Middle frontal gyrus (tissue), 1 donor: ENCODE data around the gene PRSS57.

Experiments used
- DNase-seq: peaks from one replicate; pipeline ENCODE4 v3.0.0-alpha.2; 2015; ENCODE audit warnings: low spot score; ENCODE audit errors: extremely low spot score

Gene PRSS57

DNA sequence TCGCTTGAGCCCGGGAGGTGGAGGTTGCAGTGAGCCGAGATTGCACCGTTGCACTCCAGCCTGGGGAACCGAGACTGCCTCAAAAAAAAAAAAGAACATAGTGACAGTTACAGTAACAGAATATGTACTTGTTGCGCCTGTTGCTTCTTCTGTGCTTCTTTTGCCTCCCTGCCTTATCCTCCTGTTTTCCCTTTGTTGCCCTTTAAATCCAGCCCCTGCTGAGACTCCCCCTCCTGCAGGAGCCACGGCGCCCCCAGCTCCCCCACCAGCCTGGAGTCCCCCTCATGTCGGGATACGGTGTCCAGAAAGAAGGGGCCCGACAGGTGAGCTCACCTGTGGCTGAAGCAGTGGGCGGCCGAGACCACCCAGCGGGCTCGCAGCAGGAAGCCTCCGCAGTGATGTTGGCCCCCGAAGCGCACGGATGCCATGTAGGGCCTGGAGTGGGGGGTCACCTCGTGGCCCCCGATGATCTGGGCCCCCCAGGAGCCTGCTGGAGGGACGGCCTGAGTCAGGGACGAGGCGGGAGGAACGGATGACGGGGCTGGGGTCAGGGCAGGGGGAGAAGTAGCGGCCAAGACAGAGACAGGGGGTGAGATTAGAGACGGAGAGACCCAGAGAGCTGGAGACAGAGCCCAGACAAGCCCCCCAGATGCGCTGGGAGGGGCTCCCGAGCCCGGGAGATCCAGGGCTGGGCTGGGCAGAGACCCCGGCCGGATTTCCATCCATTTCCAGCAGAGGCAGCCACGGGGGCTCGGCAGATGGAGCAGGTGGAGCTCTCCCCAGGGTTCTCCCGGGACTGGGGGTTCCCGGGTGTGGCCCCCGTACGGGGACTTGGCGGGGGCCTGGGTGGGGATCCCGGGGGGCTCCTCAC is 536 bp downstream of the PRSS57 start:
- DNase-seq, result no peak

DNA sequence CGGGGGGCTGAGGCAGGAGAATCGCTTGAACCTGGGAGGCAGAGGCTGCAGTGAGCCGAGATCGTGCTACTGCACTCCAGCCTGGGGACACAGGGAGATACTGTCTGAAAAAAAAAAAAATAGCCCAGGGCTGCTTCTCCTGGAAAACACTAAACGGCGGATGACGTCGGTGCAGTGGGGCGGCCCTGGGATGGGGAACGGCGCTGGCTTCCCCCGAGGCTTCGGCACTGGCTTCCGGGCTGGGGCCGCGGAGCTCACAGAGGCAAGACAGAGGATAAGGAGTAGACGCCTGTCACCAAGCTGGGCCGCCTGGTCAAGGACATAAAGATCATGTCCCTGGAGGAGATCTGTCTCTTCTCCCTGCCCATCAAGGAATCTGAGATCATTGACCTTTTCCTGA is 5.0 kb downstream of the PRSS57 start:
- DNase-seq, result no peak

DNA sequence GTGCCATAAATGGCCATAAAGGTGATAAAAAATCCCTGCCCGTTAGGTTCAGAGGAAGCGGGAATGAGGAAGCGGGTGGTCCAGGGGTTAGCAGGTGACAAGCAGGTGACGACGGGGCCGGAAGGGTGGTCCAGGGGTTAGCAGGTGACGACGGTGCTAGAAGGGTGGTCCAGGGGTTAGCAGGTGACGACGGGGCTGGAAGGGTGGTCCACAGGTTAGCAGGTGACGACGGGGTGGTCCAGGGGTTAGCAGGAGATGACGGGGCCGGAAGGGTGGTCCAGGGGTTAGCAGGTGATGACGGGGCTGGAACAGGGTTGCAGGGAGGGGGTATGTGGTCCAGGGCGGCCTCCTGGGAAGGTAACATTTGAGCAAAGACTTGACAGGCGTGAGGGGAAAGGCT is 6.3 kb downstream of the PRSS57 start:
- no peak for DNase-seq

DNA sequence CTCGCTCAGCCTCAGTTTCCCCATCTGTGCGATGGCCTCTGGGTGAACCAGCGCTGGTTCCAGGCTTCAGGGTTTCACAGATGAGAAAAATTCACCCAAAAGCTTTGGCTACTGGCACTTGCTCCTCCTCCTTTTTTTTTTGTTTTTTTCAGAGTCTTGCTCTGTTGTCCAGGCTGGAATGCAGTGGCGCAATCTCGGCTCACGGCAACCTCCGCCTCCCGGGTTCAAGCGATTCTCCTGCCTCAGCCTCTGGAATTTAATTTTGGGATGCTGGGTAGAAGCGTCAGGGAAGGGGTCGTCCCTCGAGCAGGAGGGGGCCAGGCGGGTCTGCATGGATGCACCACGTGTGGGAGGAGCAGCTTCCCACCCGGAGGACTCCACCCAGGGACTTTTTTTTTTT is 7.0 kb downstream of the PRSS57 start:
- no peak for DNase-seq

DNA sequence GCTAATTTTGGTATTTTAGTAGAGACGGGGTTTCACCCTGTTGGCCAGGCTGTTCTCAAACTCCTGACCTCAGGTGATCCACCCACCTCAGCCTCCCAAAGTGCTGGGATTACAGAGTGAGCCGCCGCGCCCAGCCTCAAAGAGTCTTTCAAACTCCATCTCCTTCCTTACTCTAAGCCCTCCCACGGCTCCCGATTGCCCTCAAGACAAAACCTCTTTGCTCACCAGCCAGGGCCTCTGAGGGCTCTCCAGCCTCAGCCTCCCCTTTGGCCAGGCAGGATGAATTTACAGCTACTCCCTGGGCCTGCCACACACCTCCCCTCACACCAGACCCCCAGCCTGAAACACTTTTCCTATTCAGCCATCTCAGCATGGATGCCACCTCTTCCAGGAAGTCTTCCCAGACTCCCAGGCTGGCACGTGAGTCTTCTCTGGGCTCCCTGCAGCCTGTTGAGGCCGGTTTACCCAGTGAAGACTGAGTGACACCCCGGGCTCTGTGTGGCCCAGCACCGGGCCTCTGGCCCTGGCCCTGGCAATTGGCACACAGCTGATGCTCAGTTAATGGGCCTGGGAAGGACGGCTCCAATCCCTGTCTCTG is 7.6 kb downstream of the PRSS57 start:
- no peak for DNase-seq

DNA sequence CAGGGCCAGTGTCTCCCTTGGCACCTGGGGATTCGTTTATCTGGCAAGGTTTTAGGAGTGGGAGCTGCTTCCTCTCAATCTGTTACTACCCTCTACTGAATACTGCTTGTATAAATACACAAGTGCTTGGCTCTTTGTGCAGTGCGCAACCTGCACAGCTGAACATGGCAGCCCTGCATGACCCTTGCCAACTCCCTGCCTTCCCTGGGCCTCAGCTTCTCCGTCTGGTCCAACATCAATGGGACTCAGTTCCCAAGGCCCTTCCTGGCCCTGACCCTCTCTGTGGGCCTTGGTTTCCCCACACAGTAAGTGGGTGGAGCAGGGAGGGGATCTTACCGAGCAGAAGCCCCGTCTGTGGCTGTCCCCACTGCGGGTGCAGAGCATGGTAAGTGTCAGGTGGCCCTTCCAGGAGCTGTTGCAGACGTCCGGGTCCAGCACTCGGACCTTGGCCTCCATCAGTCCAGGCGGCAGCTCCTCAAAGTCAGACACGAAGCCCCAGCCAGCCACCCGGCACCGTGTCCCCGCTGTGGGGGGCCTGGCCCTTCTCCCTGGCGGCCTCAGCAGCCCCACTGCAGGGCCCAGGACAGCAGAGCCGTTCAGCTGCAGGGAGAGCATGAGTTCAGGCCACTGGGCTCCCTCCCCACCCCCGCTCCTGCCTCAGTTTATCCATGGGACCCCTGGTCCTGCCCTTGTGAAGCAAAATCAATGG is 8.5 kb downstream of the PRSS57 start:
- no peak for DNase-seq

DNA sequence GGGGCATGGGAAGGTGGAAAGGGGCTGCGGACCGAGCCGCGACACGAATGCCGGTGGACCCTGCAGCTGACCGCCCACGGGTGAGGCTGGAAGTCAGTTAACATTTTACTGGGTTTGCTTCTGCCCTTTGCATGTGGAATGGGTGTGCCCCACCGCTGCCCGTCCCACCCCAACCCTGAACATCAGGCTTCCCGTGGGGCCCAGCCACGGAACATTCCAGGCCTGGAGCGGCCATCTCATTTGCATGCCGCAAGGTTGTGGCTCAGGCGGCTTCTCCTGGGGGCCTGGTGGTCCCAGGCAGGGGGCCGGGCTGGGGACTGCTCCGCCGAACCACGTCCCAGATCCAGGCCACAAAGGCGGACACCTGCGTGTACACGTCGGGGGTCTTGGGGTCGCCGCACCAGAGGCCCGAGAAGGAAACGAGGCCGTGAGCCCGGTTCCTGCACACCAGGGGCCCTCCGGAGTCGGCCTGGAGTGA is 9.8 kb downstream of the PRSS57 start:
- DNase-seq, result no peak

DNA sequence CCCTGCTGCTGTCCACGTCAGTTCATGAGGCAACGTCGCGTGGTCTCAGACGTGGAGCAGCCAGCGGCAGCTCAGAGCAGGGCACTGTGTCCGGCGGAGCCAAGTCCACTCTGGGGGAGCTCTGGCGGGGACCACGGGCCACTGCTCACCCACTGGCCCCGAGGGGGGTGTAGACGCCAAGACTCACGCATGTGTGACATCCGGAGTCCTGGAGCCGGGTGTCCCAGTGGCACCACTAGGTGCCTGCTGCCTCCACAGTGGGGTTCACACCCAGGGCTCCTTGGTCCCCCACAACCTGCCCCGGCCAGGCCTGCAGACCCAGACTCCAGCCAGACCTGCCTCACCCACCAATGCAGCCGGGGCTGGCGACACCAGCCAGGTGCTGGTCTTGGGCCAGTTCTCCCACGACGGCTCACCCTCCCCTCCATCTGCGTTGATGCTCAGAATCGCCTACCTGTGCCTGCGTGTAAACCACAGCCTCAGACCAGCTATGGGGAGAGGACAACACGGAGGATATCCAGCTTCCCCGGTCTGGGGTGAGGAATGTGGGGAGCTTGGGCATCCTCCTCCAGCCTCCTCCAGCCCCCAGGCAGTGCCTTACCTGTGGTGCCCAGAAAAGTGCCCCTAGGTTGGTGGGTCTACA is 12.5 kb downstream of the PRSS57 start:
- DNase-seq, result no peak

DNA sequence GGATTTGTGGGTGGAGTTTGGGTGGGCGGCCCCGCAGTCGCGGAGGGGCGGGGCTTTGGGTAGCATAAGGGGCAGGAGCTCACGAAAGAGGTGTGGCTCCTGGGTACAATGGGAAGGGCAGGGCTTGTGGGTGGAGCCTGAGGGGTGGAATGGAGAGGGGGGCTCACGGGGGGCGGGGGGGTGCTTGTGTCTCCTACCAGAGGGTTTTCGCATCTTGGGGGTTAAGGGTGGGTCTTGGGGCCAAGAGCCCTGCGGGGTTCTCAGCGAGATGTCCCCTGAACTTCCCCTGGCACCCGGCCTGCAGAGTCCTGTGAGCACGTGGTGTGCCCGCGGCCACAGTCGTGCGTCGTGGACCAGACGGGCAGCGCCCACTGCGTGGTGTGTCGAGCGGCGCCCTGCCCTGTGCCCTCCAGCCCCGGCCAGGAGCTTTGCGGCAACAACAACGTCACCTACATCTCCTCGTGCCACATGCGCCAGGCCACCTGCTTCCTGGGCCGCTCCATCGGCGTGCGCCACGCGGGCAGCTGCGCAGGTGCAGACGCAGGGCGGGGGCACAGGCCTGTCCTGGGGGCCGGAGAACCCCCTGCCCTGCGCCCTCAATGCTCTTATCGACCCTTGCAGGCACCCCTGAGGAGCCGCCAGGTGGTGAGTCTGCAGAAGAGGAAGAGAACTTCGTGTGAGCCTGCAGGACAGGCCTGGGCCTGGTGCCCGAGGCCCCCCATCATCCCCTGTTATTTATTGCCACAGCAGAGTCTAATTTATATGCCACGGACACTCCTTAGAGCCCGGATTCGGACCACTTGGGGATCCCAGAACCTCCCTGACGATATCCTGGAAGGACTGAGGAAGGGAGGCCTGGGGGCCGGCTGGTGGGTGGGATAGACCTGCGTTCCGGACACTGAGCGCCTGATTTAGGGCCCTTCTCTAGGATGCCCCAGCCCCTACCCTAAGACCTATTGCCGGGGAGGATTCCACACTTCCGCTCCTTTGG is 13.9 kb downstream of the PRSS57 start:
- DNase-seq, result no peak

DNA sequence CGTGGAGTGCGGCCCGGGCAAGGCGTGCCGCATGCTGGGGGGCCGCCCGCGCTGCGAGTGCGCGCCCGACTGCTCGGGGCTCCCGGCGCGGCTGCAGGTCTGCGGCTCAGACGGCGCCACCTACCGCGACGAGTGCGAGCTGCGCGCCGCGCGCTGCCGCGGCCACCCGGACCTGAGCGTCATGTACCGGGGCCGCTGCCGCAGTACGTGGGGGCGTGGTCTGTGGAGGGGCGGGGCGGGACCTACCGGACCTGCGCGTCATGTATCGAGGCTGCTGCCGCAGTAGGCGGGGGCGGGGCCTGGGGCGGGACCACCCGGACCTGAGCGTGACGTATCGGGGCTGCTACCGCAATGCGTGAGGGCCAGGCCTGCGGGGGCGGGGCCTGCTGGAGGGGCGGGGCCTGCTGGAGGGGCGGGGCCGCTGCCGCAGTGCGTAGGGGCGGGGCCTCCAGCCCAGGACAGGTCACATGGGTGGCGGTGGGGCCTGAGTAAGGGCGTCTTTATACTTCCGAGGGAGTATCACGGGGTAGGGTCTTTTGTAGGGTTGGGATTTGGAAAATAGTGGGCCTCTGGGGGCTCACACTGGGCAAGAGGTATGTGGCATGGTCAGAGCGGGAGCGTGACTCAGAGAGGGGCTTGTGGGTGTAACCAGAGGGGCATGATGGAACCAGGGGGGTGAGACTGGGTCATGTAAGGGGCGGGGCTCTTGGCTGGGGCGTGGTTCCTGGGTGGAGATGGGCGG is 14.8 kb downstream of the PRSS57 start:
- DNase-seq, result peak; percentile 95

DNA sequence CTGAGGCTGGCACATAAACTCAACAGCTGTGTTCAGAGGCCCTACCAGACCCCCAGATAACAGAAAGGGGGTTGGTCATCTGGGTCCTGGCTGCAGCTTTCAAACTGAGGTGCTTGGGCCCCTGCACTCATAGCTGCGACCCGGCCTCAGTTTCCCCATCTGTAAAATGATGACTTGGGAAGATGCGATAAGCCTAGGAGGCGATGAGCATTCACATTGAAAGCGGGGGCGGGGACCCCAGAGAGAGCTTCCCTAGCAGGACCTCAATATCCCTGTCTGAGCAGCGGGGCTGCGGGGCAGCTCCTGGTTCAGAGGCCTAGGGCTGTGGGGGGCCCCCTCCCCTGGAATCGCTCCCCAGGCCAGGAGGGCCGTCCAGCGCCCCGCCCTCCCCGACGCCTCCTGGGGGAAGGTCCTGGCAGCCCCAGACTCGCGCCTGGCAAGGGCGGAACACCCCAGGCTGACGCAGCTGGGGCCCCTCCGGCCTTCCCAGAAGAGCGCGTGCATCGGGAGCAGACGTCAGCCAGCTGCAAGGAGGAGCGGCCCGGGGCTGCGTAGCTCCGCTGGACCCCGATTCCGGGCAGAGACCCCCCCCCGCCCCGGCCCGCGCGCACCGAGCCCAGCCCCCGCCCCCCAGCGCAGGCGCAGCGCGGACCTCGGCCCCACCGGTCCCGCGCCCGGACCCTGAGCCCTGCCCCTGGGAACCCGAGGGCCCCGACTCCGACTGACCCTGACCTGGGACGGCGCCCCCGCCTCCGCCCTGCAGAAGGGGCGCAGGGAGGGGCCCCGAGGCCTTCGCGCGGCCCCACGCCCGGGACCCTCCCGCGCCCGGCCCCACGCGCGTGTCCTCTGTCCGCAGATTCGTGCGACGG is 15.6 kb downstream of the PRSS57 start:
- DNase-seq, result no peak

DNA sequence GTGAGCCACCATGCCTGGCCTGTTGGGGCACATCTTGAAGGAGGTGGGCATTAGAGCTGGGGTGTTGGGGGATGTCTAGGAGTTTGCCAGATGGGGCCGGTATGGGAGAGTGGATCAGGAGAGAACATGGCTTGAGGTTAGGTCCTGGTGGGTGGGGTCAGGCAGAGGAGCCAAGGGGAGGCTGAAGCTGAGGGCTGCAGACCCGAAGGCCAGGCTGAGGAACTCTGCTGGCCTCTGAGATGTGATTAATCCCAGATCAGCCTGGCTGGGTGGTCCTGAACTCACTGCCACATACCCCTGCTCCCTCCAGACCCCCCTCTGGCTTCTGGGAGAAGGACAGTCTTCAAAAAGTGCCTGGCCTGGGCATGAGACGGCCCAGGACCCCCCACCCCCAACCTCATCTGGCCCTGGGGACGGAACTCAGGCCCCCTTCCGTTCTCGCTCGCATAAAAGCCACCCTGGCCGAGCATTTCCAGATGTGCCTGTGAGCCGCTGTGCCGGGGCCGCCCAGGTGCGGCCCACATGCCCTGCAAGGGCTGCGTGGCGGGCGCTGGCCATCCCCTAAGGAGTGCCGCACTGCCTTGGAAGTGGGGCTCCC is 16.4 kb downstream of the PRSS57 start:
- no peak for DNase-seq

DNA sequence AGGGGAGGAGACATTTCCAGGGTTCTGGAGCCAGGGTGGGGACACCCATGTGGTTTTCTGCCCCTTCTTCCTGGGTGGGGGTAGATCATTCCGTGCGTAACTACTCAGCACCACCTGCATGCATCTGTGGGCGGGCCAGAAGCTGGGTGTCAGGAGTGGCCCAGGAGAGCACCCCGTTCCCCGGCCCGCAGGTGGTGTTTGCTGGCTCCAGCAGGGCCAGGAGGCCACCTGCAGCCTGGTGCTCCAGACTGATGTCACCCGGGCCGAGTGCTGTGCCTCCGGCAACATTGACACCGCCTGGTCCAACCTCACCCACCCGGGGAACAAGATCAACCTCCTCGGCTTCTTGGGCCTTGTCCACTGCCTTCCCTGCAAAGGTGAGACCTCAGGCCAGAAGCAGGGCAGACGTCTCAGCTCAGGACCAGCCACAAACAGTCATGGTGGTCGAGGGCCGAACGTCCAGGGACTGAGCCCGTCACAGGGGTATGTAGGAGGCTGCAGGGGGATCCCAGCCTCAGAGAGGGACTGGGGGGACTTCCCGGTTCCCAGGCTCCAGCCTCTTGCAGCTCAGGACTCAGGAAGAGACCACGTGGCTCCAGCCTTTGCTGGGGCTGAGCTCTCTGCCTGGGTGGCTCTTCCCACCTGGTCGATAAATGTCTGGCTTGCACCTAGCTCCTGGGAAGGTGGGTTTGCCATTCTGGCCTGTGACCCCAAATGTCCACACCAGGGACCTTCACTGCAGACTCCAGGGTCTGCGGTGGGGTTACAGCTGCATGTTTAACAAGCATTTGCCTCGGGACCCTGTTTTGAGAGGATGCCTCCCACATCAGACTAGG is 17.4 kb downstream of the PRSS57 start:
- no peak for DNase-seq

DNA sequence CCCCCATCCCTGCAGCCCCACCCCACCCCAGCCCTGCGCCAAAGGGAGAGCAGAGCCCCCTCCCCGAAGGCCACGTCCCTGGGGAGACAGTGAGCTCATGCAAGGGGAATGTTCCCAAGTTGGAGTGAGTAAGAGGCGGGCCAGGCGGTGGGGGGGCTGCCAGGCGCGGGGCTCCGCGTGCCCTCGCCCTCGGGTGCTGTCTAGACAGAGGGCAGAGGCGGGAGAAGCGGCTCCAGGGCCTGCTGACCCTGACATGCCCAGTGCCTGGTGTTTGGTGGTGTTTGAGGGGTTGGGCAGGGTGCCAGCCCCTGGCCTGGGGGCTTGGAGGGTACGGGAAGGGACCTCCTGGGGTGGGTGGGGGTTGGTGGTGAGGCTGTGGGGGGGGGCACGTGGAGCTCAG is 18.1 kb downstream of the PRSS57 start:
- no peak for DNase-seq

DNA sequence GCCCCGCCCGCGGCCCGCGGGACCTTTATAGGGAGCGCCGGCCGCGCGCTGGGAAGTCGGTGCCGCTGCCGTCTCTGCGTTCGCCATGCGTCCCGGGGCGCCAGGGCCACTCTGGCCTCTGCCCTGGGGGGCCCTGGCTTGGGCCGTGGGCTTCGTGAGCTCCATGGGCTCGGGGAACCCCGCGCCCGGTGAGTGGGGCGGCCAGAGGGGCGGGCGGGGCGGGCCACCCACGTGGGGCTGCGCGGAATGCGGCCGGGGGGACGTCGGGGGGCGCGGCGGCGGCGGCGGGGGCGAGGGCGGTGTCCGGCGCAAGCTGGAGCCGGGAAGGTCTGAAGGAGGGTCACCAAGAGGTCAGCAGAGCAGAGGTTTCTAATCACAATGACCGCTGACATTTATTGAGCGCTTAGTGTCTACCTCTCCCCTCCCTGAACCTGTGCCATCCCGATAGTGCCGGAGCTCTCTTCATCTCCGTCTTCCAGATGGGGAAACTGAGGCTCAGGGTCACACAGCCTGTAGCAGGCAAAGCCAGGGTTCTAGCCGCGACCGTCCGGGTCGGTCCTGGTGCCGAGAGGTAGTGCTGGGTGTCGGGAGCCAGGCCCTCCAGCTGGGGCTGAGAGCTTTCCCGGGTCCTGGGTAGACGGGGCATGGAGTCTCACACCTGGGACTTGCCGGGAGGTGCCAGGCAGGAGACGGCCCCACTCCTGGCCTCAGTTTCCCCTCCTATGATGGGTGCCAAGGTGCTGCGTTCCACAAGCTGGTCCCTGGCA is 18.7 kb downstream of the PRSS57 start, which contains the start of gene FSTL3:
Gene FSTL3 (plus strand): TSS at position 54 of the 767 bp plus-strand sequence. CDS start 32 bp downstream, at position 86.
- no peak for DNase-seq

DNA sequence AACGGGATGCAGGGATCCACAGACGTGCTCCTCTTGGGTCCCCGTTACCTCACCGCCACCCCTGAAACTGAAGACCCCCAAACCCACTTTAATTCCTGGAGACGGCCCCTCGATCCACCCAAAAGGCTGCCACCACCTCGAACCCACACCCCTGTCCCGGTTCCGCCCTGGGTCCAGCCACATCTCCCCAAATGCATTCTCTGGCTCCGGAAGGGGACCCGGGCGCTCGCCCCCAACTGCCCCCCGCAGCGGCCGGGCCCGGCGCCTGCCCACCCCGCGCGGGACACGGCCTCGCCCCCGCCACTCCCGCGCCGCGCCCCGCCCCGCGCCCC is 19.3 kb downstream of the PRSS57 start:
- no peak for DNase-seq
